Trophoblast cell (in vitro differentiated cells and primary cell): ENCODE results near the gene HIGD1C.

ENCODE experiments used
- DNase-seq, 2 donors: peaks; one replicate each; pipeline ENCODE4 v3.0.0-alpha.2; 2016
- H2AFZ ChIP-seq: 2 replicates; pipeline ENCODE4 v1.6.1; 2013; ENCODE audit warnings: low read length, moderate library complexity, mild to moderate bottlenecking; ENCODE audit not compliant: insufficient read depth, poor library complexity
- H2AK5ac ChIP-seq: 2 replicates; pipeline ENCODE4 v1.6.1; 2013; ENCODE audit warnings: mild to moderate bottlenecking, low read length
- H2BK120ac ChIP-seq: 2 replicates; pipeline ENCODE4 v1.6.1; 2013; ENCODE audit warnings: low read length, mild to moderate bottlenecking, moderate library complexity; ENCODE audit not compliant: insufficient read depth, poor library complexity
- H2BK12ac ChIP-seq: 2 replicates; pipeline ENCODE4 v1.6.1; 2013; ENCODE audit warnings: mild to moderate bottlenecking, low read length, moderate library complexity
- H2BK5ac ChIP-seq: 2 replicates; pipeline ENCODE4 v1.6.1; 2013; ENCODE audit warnings: low read length, low read depth, moderate library complexity, mild to moderate bottlenecking; ENCODE audit not compliant: poor library complexity
- H3K14ac ChIP-seq: 2 replicates; pipeline ENCODE4 v1.6.1; 2013; ENCODE audit warnings: mild to moderate bottlenecking, low read length
- H3K18ac ChIP-seq: 2 replicates; pipeline ENCODE4 v1.6.1; 2013; ENCODE audit warnings: mild to moderate bottlenecking, low read length
- H3K23ac ChIP-seq: 2 replicates; pipeline ENCODE4 v1.6.1; 2013; ENCODE audit warnings: low read length
- H3K27ac ChIP-seq: 2 replicates; pipeline ENCODE4 v1.5.1; 2013; ENCODE audit warnings: low read depth, mild to moderate bottlenecking, inconsistent platforms, low read length, moderate library complexity
- H3K27me3 ChIP-seq: 2 replicates; pipeline ENCODE4 v1.6.1; 2013; ENCODE audit warnings: inconsistent platforms, mild to moderate bottlenecking, low read length, moderate library complexity; ENCODE audit not compliant: insufficient read depth
- H3K36me3 ChIP-seq, 2 experiments: 1 replicate in 1 of 2; 2 replicates in 1 of 2; pipeline ENCODE4 v1.6.1; 2013; ENCODE audit warnings: low read length in 2 of 2, mild to moderate bottlenecking in 2 of 2, moderate library complexity in 1 of 2; ENCODE audit not compliant: insufficient read depth in 2 of 2, control insufficient read depth in 1 of 2
- H3K4ac ChIP-seq: 2 replicates; pipeline ENCODE4 v1.6.1; 2013; ENCODE audit warnings: low read depth, mild to moderate bottlenecking, low read length, moderate library complexity
- H3K4me1 ChIP-seq, 2 experiments: 1 replicate in 1 of 2; 2 replicates in 1 of 2; pipeline ENCODE4 v1.6.1; 2013; ENCODE audit warnings: low read length in 2 of 2, mild to moderate bottlenecking in 2 of 2, moderate library complexity in 1 of 2; ENCODE audit not compliant: insufficient read depth in 2 of 2, control insufficient read depth in 1 of 2
- H3K4me2 ChIP-seq: 2 replicates; pipeline ENCODE4 v1.6.1; 2013; ENCODE audit warnings: inconsistent platforms, mild to moderate bottlenecking, low read length, moderate library complexity
- H3K4me3 ChIP-seq: 2 replicates; pipeline ENCODE4 v1.5.1; 2013; ENCODE audit warnings: mild to moderate bottlenecking, low read depth, low read length, inconsistent platforms
- H3K79me1 ChIP-seq: one replicate; pipeline ENCODE4 v1.6.1; 2013; ENCODE audit warnings: low read length
- H3K79me2 ChIP-seq: 2 replicates; pipeline ENCODE4 v1.6.1; 2013; ENCODE audit warnings: low read length, mild to moderate bottlenecking; ENCODE audit not compliant: control insufficient read depth, insufficient read depth, poor library complexity
- H3K9ac ChIP-seq: 2 replicates; pipeline ENCODE4 v1.6.1; 2013; ENCODE audit warnings: mild to moderate bottlenecking, low read length
- H3K9me3 ChIP-seq: 2 replicates; pipeline ENCODE4 v1.6.1; 2013; ENCODE audit warnings: low read depth, mild to moderate bottlenecking, control low read depth, inconsistent platforms, low read length; ENCODE audit not compliant: insufficient read depth
- H4K12ac ChIP-seq: 2 replicates; pipeline ENCODE4 v1.6.1; 2013; ENCODE audit warnings: low read depth, mild to moderate bottlenecking, low read length, moderate library complexity
- H4K8ac ChIP-seq: 2 replicates; pipeline ENCODE4 v1.6.1; 2013; ENCODE audit warnings: low read depth, mild to moderate bottlenecking, low read length, moderate library complexity
- H4K91ac ChIP-seq: one replicate; pipeline ENCODE4 v1.6.1; 2013; ENCODE audit warnings: low read depth, mild to moderate bottlenecking, low read length, moderate library complexity
- WGBS: extraction: QIAGEN DNeasy Blood & Tissue Kit; methylation state at CpG from one replicate; pipeline ENCODE4 v1.1.7; 2013; ENCODE audit warnings: missing lambda C conversion rate; ENCODE audit not compliant: insufficient read length, insufficient coverage; ENCODE audit errors: extremely low coverage; 5-methylcytosine and 5-hydroxymethylcytosine counted together

Gene HIGD1C

DNA sequence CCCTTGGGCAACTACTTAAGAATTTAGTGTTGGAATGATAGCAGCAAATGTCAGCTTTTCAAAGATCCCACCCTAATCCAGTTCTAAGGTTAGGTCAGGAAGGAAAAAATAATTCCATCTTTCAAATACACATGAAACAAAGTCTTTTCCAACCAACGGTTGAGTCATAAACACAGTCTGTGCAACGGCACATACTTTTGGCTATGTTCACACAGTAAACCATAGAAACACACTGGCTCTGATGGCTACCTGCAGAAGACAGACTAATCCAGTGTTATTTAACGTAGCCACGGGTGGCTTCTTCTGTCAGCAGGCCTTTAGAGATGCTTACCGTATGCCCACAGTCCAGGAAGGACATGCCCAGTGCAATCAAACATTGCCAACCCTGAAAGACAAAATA, 35.7 kb downstream of the HIGD1C start:
- Histone ChIP-seq H3K4me1 (no peaks in the 10 kb centered on the region), H3K36me3 (peaks cover 27 to 33% of the 10 kb centered on the region in 2 experiments), H4K12ac (no peak overlapping the region), H3K18ac (no peak overlapping the region), H3K4me3 (no peak overlapping the region), H3K79me2 (no peaks in the 10 kb centered on the region), H3K4ac (no peak overlapping the region), H4K91ac (no peak overlapping the region), H3K14ac (no peak overlapping the region), H3K9ac (no peak overlapping the region), H3K4me2 (no peak overlapping the region), H3K79me1 (no peaks in the 10 kb centered on the region), H3K23ac (no peak overlapping the region), H2AFZ (no peak overlapping the region), H3K9me3 (no peaks in the 10 kb centered on the region), H2BK12ac (no peak overlapping the region), H3K27me3 (no peaks in the 10 kb centered on the region), H4K8ac (no peak overlapping the region), H2BK5ac (peak overlapping the region; percentile 33), H3K27ac (no peak overlapping the region), H2BK120ac (no peak overlapping the region), H2AK5ac (no peak overlapping the region)
- peak in 1 of 2 donors; percentile 37 for DNase-seq
- WGBS = no CpG with 5 or more reads among the region's 5 CpGs

DNA sequence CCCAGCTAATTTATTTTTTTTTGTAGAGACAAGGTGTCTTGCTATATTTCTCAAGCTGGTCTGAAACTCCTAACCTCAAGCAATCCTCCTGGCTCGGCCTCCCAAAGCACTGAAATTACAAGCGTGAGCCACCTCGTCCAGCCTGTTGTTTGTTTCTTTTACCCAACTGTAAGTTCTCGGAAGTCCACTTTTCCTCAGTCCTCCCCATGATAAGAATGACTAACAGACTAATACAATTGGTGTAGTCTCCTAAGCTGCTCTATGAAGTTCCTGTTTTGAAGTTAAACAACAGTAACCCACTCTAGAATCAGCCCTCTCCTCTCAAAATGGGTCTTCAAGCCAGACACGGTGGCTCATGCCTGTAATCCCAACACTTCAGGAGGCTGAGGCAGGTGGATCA, 36.5 kb downstream of the HIGD1C start:
- Histone ChIP-seq H2AK5ac (no peak overlapping the region), H4K12ac (no peak overlapping the region), H3K23ac (no peak overlapping the region), H3K14ac (no peak overlapping the region), H3K79me2 (no peaks in the 10 kb centered on the region), H3K9ac (no peak overlapping the region), H3K27ac (no peak overlapping the region), H2BK120ac (no peak overlapping the region), H4K91ac (no peak overlapping the region), H3K9me3 (no peaks in the 10 kb centered on the region), H3K4me3 (no peak overlapping the region), H3K79me1 (no peaks in the 10 kb centered on the region), H3K4ac (no peak overlapping the region), H3K18ac (no peak overlapping the region), H3K4me2 (no peak overlapping the region), H2AFZ (no peak overlapping the region), H3K27me3 (no peaks in the 10 kb centered on the region), H3K36me3 (peaks cover 30 to 33% of the 10 kb centered on the region in 2 experiments), H3K4me1 (no peaks in the 10 kb centered on the region), H4K8ac (no peak overlapping the region), H2BK12ac (no peak overlapping the region), H2BK5ac (no peak overlapping the region)
- DNase-seq = no peak
- no CpG with 5 or more reads among the region's 5 CpGs for WGBS

DNA sequence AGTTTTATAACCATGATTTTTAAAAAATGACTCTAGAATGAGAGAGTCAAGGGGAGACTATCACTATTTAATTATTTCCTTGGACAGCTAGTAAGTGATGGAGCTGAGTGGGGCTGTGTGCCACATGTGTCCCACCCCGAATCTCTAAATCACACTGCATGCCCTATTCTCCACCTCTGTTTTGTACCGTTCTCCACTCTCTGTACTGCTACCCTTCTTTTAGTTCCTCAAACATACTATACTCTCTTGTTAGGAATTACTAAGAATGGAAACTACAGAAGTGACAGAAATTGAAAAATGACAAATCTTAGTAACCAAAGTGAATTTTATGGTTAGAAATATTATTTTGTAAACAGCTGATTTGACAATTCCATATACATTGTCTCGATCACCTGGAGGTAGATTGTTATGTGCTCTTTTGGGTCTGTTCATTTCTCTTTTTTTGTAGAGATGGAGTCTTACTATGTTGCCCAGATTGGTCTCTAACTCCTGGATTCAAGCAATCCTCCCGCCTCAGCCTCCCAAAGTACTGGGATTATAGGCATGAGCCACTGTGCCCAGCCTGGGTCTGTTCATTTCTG, 37.9 kb downstream of the HIGD1C start:
- no peak overlapping the region for H3K18ac ChIP-seq
- peaks cover 32 to 35% of the 10 kb centered on the region in 2 experiments for H3K36me3 ChIP-seq
- H3K27me3 ChIP-seq = no peaks in the 10 kb centered on the region
- WGBS = no CpG with 5 or more reads among the region's 4 CpGs
- no peak overlapping the region for H4K8ac ChIP-seq
- H3K4me3 ChIP-seq = no peak overlapping the region
- no peak overlapping the region for H2AFZ ChIP-seq
- no peak overlapping the region for H2BK120ac ChIP-seq
- H3K9me3 ChIP-seq = no peaks in the 10 kb centered on the region
- no peak overlapping the region for H3K23ac ChIP-seq
- no peak overlapping the region for H4K12ac ChIP-seq
- H2AK5ac ChIP-seq = no peak overlapping the region
- no peak overlapping the region for H3K14ac ChIP-seq
- H3K4me2 ChIP-seq = no peak overlapping the region
- no peak overlapping the region for H4K91ac ChIP-seq
- no peak overlapping the region for H3K4ac ChIP-seq
- H3K79me2 ChIP-seq = no peaks in the 10 kb centered on the region
- no peak overlapping the region for H2BK12ac ChIP-seq
- H3K9ac ChIP-seq = no peak overlapping the region
- H3K4me1 ChIP-seq = no peaks in the 10 kb centered on the region
- H2BK5ac ChIP-seq = no peak overlapping the region
- no peaks in the 10 kb centered on the region for H3K79me1 ChIP-seq
- DNase-seq = no peak
- no peak overlapping the region for H3K27ac ChIP-seq

DNA sequence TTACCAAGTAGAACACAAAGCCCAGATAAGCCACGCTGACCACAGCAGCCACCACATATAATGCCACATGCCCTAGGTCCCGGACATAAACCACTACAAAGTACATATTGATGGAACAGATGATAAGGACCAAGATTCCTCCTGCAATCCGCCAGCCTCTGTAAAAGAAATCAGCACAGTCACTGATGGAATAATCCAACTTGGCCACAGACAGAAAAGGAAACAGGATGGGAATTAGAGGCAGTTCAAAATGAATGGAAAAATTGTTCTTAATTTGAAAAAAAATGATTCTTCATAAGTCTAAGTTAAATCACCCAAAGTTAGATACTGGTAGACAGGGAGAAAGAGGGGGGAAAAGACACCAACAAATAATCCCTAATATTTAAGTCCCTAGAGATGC, 38.4 kb downstream of the HIGD1C start:
- WGBS = no CpG with 5 or more reads among the region's 3 CpGs
- Histone ChIP-seq H3K9ac (no peak overlapping the region), H3K79me2 (no peaks in the 10 kb centered on the region), H2BK120ac (no peak overlapping the region), H3K23ac (no peak overlapping the region), H3K18ac (no peak overlapping the region), H4K12ac (no peak overlapping the region), H3K9me3 (no peaks in the 10 kb centered on the region), H3K4me2 (no peak overlapping the region), H2BK5ac (no peak overlapping the region), H2AFZ (no peak overlapping the region), H3K27me3 (no peaks in the 10 kb centered on the region), H3K14ac (no peak overlapping the region), H3K4me1 (no peaks in the 10 kb centered on the region), H4K8ac (no peak overlapping the region), H3K27ac (no peak overlapping the region), H4K91ac (no peak overlapping the region), H3K79me1 (no peaks in the 10 kb centered on the region), H2BK12ac (no peak overlapping the region), H3K4me3 (no peak overlapping the region), H2AK5ac (no peak overlapping the region), H3K36me3 (peaks cover 32 to 40% of the 10 kb centered on the region in 2 experiments), H3K4ac (no peak overlapping the region)
- no peak for DNase-seq
